ENCODE measurements around the gene LHX3.

Gene LHX3

DNA sequence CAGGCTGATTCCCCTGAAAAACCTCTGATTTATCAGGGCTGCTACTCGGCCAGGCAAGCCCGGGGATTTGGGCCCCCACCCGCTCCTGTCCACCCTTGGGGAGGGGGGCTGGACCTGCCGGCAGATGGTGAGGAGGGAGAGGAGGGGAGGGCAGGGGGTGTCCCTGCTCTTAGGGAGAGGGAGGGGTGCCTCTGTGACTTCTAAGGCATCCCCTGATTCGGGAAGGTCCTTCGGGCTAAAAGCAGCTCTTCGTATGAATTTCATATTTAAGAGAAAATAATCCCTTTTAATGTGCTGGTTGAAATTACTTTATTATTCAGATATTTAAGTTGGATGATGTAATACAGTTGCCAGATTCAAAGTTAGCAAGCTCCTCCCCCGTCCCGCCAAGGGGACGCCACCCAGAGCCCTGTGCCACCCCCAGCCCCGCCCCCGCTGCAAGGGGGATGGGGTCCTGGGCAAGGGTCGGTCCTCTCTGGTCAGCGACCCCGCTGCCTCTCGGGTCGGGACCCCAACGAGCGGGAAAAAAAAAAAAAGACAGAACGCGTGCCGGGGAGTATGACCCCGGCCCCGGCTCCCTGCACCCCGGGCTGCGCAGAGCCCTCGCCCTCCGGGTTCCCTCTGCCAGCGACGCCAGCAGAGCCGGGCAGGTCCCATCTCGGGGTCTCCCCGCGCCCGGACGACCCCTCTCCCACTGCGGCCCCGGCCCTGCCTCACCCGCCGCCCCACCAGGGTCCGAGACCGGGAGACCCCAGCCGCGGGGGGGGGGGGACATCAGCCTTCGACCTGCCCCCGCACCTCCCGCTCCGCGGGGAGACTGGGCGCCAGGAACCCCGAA lies 12.4 kb downstream of the LHX3 start:
- DNase-seq (ENCODE audit: low spot score): no peak

DNA sequence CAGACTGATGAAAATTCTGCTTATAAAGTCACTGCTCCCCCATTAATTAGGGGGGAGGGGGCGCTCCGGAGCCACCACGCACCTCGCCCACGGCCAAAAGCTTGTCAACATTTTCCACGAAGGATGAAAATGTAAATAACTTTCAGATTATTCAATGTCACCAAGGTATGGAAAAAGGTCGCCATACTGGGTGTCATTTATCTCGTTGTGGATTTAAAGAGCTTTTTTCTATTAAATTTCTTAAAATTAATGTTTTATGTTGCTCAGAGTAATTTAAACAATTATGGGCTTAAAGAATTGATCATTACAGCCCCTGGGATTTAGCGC lies 13.0 kb downstream of the LHX3 start:
- no peak for DNase-seq (ENCODE audit: low spot score)

DNA sequence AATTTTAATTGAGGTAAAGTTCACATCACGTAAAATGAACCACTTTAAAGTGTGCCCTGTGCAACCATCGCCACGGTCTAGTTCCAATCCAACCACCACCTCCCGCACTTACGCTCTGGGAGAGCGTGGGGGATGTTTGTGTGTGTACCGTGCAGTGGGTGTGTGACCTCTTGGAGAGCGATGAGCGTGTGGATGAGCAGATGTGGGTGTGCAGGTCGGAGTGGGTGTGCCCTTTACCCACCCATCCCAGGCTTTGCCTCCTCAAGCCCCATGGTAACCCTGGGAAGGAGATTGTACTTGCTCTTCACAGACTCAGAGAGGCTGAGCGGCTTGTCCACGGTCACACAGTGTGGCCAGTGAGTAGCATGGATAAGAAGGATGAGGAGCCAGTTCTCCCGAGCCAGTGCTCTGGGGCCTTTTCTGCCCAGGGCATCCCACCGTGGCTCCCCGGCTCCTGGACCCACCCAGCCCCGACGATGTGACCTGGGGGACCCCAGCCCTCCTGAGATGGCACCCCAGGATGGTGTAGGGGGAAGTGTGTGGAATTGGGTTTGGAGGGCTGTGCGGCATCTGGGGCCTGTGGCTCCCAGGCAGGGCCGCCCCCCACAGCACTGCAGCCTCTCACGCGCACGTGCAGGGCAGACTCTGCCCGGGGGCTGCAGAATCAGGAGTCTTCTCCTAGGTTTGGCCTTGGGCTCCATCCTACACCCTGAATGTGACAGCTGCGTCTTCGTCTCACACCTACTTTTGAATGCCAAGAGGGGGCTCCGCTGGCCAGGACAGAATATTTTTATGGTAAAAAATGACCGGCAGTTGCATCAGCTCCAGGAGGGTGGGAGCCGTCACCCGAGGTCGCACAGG lies 13.6 kb downstream of the LHX3 start:
- no peak for DNase-seq (ENCODE audit: low spot score)

DNA sequence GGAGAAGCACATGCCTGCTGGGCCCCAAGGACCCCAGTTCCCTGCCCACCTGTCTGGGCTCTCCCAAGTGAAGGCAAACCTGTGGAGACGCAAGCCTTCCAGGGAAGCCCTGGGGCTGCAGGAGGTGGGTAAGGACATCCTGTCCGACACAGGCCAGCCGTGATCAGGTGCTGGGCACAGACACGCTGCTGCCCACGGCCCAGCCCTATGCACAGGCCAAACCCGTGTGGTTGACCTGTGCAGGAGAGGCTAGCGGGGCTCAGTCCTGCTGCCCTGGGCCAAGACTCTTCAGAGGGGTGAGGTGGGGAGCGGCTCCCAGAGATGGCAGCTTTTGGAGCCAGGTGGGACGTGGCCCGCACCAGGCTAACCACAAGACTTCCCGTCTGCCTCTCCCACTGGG lies 14.3 kb downstream of the LHX3 start:
- DNase-seq (ENCODE audit: low spot score): no peak

DNA sequence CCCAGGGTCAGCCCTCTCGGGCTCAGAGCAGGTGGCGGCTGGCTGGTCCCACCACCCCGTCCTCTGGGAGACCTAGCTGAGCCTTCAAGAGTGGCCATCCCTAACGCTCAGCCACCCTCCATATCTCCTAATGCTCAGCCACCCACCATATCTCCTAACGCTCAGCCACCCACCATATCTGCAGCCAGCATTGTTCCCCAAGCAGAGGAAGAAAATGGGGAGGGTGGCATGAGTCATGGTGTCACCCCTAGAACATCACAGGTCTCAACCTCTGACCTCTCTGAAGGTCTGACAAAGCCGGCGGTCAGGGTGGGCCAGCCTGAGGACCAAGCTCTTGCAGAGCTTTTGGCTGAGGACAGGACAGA lies 14.7 kb downstream of the LHX3 start:
- DNase-seq (ENCODE audit: low spot score): no peak

DNA sequence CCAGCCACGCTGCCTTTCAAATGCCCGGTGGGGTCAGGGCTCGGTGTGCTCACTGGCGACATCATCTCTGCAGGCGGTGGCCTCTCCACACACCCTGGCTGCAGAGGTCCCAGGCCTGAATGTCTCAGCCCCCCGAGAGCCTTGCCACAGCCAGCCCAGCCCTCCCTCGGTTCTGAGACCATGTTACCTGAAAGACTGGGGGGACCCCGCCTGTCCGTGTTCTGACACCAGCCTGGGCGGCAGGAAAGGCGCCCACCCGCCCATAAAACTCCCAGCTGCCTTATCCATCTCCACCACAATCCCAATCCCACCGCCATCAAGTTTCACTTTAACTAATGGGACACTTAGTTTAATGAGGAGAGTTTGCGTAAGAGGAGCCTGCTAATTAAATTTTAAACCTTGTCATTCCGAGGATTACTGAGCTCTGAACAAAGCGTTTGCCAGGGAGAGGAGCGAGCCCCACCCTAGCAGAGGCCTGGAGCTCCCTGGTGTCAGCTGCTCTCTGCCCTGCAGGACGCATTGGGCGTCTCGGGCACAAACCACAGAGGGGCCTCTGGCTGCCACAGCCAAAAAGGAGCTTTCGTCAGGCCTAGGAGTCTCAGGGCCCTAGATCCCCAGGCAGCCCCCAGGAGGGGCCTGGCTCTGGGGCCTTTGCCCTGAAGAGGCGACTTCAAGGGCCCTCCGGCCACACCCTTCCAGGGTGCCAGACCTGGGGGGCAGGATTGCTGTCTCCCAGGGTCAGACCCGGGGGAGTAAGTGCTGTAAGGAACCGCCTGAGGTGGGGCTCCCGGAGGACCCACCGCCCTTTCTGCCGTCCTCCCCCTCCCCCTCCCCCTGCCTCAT lies 15.3 kb downstream of the LHX3 start:
- no peak for DNase-seq (ENCODE audit: low spot score)

DNA sequence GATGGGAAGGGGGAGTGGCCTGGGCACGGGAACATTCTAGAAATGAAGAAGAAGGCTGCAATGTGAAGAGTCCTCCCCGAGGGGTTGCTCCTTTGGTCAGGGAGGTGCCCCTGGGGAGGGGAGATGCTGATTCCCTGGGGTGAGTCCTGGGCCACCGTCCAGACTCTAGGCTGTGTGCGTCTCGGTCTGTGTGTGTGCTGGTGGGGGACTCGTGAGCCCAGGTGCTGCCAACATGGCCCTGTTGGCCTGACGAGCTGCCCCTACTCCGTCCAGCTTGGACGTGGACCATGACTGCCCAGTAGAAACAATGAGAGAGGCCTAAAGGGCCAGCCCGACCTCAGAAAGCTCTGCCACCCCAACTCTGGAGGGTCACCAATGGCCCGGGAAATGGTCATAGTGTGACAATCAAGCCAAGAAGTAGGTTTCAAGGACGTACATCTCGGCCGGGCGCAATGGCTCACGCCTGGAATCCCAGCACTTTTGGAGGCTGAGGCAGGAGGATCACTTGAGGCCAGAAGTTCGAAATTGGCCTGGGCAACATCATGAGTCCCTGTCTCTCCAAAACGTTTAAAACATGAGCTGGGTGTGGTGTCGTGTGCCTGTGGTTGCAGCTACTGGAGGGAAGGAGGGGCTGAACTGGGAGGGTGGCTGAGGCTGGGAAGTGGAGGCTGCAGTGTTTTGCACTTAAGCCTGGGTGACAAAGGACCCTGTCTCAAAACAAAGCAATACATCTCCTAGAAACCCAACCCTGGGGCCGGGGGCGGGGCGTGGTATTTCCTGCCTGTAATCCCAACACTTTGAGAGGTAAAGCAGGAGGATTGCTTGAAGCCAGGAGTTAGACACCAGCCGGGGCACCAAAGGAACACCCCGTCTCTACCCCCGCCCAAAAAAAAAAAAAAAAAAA lies 17.0 kb downstream of the LHX3 start:
- no peak for DNase-seq (ENCODE audit: low spot score)

DNA sequence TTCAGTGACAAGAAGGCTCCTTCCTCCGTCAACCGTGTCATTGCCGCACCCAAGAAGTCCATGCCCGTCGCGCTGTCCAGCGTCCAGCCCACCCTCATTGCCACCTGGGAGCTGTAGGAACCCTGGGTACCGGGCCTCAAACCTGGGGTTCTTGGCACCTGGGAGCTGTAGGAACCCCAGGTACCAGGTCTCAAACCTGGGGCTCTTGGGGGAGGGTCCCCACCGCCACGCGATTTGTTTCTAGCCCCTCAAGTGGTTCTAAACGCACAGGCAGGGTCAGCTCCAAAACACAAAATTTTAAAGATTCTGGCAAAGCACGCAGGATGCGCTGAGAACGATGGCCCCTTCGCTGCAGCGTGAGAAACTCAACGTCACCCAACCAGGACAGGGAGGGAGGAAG lies 17.7 kb downstream of the LHX3 start:
- no peak for DNase-seq (ENCODE audit: low spot score)

DNA sequence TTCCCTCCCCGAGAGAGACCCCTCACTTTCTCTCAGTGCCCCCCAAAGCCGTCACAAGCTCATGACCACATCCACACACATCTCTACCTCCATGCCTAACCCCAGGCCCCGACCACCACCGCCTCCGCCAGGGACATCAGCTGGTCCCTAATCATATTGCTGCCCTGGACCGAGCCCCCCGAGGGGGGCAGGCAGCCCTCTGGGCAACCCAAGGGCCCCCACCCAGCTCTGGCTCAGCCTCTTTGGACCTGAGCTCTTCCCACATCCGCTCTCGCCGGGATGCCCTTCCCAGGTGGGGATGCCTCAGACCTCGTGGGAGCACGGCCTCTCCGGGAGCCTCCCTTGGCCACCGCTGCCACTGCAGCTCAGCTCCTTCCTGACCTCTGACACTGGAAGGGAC lies 18.5 kb downstream of the LHX3 start:
- DNase-seq (ENCODE audit: low spot score): no peak

DNA sequence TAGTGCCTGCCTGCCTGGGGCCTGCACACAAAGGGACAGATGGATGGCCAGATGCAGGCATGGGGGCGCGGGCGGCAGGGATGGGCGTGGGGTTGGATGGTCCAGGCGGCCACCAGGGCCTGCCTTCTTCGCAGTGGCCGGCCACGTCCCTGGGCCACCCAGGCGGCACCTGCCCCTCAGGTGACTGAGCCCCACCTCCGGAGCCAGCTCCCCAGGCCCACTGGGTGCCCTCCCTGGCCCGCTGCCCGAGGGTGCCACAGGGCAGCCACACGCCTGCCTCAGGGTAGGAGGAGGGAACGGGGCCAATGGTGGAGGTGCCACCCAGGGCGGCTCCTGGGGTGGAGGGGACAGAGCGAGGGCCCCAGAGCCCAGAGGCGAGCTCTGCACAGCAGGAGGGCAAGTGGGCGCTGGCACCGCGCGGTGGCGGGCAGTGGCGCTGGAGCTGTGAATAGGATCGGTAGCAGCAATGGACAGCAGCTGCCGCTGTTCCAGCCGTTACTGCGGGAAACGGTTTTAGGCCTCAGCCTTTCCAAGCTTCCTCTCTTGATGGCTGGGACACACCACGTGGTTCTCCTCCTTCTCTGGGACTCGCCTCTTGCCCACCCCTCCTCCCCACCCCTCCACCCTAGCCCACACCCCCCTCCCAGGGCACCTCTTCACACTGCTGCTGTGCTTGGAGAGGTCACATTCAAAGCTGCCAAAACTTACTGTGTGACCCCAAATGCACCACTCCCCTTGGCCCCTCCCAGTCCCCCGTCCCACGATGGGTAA lies 19.1 kb downstream of the LHX3 start:
- no peak for DNase-seq (ENCODE audit: low spot score)

DNA sequence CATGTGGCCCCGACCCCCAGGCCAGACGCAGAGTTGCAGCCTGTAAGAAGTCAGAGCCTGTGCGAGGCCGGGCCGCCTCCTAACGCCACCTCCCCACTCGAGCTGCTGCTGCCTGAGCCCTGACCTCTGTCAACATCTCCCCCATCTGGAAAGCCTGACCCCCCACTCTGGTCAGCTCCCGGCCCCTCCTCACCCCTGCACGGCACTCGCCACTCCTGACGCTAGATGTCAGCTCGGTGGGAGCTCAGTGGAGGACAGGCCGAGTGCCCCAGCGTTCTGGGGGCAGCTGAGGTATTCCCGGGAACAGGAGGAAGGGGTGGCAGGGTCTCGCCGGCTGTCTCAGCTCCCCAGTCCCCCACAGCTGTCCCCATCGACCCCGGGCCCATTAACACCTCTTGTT lies 19.9 kb downstream of the LHX3 start:
- DNase-seq (ENCODE audit: low spot score): no peak

DNA sequence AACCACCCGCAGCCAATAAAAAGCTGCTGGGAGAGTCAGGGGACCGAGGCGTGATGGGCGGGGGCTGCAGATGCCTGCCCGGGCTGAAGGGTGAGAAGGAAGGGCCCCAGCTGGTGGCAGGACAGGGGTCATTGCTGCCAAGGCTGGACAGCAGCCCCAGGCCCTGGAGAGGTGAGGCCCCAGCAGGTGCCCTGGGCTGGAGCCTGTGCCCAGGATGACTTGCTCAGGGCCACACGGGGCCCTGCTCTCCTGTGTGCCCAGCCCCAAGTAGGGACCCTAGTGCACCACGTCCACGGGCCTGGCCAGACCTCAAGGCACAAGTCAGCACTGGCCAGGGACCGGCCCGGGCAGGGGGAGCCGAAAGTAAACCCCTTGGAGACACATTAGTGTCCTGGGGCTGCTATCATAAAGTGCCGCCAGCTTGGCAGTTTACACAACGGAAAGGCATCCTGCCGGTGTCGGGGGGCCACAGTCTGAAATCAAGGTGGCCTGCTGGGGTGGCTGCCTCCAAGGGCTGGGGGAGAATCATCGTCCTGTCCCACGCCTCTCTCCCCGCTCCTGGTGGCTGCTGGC lies 22.0 kb downstream of the LHX3 start:
- no peak for DNase-seq (ENCODE audit: low spot score)

DNA sequence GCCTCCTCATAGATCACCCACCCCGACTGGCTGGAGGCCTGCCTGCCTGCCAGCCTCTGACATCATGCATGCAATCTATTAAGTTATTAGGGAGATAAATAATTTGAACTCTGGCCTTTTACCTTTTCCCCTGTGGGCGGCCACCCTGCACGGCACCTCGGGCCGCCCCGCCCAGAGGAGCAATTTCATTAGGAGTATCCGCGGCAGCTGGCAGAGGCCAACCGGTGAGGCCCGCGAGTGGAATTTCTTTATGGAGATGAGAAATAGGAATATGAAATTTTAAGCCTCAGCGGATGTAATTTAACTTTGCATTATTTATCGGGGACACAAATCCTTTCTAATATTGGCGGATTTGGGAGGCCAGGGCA lies 22.5 kb downstream of the LHX3 start:
- no peak for DNase-seq (ENCODE audit: low spot score)

DNA sequence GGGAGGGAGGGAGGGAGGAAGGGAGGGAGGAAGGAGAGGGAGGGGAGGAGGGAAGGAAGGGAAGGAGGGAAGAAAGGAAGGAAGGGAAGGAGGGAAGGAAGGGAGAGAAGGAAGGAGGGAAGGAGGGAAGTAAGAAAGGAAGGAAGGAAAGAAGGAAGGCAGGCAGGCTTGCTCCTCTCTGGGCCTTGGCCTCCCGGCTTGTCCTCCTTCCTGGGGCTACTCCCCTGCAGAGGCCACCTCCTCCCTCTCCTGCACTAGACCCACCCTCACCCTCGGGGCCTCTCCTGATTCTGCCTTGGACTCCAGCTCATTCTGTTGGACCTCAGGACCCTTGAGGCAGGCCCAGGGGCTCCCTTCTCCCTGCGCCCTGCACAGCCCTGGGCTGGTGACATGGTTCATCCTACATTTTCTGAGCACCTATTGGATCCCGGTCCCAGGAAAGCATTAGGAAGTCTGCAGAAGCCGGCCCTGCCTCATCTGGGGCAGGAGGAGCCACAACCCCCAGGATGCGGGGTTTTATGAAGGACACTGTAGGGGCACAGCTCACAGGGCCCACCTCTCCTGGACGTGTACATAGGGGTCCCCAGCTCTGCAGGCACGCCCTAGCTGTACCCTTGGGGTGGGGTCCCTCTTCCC lies 23.0 kb downstream of the LHX3 start:
- no peak for DNase-seq (ENCODE audit: low spot score)

DNA sequence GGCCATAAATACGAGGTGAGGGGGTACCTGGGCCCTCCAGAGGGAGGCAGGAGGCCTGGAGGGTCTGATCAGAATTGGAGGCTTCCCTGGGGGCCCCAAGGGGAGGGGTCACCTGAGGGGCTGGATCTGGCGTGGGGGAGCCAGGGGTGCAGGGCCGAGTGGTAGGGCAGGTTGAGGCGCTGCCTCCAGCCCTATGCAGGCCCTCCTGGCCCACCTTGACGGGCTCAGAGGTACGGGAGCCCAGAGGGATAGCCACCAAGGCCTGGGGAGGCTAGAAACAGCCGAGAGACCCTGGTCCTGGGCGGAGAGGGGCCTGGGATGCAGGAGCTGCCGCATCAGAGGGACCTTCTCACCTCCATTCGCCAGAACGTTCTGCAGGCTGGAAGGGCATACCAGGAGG lies 24.3 kb downstream of the LHX3 start:
- DNase-seq (ENCODE audit: low spot score): no peak

DNA sequence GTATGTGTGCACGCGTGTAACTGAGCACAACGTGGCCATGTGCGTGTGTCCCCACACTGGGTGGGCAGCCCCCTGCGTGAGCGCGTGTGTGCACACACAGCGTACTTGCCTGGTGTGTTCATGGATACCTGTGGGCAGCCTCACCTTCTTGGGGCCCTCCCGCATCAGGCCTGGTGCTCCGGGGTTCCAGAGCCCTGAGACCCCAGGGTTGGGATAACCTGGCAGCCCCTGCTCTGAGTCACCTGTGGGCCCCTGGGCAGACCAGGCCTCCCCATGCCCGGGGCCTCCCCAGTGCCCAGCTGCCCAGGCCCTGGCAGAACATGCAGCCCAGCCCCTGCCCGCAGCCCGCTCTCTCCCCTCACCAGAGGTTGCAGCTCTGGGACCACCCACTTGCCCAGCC lies 25.2 kb downstream of the LHX3 start:
- DNase-seq (ENCODE audit: low spot score): no peak

DNA sequence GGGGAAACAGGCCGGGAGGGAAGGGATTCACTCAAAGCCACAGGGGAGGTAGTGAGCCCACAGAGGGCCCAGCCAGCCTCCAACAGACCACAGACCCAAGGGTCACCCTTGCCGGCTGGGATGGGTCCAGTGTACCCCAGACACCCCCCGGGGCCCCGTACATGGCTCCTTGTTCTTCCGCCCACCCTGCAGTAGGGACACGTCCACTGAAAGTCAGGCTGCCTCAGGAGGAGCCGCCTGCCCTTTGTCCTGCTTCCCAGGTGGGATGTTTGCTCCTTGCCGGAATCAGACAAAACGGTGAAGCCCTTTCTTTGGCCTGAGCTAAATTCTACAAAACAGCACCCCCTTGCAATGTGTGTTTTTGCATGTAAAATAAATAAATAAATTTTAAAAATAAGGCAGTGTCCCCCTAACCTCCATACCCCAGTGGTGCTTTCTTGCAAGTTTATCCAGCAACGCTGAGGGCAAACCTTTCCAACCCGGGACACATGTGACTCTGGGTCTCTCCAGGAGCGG lies 25.8 kb downstream of the LHX3 start:
- no peak for DNase-seq (ENCODE audit: low spot score)

DNA sequence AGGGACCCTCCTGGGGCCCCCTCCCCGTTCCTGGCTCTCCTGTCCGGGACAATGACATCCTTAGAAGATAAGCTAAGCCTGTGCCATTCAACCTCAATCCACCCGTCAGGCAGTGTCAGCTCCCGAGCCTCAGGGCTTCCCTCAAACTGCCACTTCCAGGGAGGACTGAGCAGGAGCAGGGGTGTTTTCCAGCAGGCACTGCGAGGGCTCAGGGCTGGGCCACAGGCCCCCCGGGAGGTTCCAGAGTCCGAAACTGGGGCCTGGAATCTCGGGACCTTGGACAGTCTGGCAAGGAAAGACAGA lies 26.2 kb downstream of the LHX3 start:
- DNase-seq (ENCODE audit: low spot score): no peak

DNA sequence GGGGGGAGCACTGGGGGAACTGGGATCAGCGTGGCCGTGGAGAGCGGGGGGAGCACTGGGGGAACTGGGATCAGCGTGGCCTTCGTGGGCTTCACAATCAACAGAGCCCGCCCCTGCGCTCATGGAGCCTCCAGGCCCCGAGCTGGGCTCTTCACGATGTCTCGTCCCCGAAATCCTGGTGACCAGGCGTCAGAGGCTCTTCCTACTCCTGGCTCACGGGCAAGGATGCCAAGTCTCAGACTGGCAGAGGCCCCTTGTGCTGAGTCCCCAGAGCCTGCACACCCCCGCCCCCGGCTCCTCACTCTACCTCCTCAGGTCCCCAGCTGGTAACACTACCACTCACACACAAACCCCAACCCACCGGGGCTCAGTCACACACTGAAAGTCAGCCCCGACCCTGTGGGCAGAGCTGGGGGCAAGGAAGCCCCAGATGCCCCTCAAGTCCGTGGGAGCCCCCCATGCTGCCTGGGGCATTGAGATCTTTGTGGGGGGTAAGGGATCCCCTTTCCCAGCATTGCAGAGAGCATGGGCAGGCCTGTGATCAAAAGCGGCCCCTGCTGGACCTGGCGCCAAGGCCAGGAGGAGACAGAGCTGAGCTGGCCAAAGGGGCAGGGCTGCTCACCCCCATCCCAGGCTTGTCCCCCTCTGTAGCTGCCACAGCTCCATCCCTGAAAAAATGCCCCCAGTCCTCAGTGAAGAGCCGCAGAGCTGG lies 26.7 kb downstream of the LHX3 start:
- DNase-seq (ENCODE audit: low spot score): no peak

Measured in activated CD4-positive, alpha-beta T cell treated with anti-CD3 and anti-CD28 coated beads, Interleukin-2, Interleukin-4, amounts not matched to agents 100 ng/mL and 50 ng/mL, durations not matched to agents 16 hours and 8 hours (primary cell).